Vagina (tissue), 2 donors: ENCODE measurements around the gene RARS2.

Source experiments
- POLR2A ChIP-seq, 2 donors: fragments of 450-650 bp; IDR thresholded peaks; one replicate each; pipeline ENCODE4 v1.6.1; 2017; ENCODE audit warnings: antibody characterized with exemption in 2 of 2, mild to moderate bottlenecking in 2 of 2, moderate library complexity in 2 of 2
- POLR2AphosphoS5 ChIP-seq, 2 donors: sonication (generic); formaldehyde crosslinking; IDR thresholded peaks; one replicate each; pipeline ENCODE4 v1.9.0; 2017; ENCODE audit warnings: antibody characterized with exemption in 2 of 2, mild to moderate bottlenecking in 2 of 2, low read depth in 1 of 2; ENCODE audit not compliant: insufficient read depth in 1 of 2
- TF ChIP-seq, protein P1 (sequence below), 3 experiments: fragments of 450-650 bp in 2 of 3; fragments of 200-600 bp in 1 of 3; sonication (generic) in 1 of 3; IDR thresholded peaks; one replicate each; pipeline ENCODE4 v1.5.1; 2017 to 2019; ENCODE audit warnings: antibody characterized with exemption in 3 of 3, mild to moderate bottlenecking in 2 of 3, moderate library complexity in 2 of 3

DNA sequence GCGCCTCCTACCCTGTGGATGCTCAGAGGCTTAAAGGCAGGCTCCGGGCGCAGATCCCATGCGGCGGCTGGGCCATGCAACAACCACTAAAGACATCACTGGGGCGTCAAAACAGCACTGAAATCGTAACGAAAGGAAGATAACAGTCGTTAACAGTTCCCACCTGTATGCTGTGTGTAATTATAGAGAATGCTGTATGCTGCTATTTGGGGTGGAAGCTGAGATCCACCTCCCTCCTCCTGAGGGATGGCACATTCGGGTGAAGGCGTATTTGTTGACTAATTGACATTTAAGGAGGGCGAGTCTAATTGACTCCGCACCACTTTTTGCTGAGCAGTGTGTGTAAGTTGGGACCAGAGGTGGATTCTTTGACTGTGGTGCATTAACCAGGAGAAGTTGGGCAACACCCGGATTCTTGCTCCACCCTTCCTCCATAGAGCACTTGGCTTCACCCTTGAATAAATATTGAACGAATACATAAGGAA, 116.3 kb downstream of the RARS2 start:
- TF ChIP-seq, protein P1, sequence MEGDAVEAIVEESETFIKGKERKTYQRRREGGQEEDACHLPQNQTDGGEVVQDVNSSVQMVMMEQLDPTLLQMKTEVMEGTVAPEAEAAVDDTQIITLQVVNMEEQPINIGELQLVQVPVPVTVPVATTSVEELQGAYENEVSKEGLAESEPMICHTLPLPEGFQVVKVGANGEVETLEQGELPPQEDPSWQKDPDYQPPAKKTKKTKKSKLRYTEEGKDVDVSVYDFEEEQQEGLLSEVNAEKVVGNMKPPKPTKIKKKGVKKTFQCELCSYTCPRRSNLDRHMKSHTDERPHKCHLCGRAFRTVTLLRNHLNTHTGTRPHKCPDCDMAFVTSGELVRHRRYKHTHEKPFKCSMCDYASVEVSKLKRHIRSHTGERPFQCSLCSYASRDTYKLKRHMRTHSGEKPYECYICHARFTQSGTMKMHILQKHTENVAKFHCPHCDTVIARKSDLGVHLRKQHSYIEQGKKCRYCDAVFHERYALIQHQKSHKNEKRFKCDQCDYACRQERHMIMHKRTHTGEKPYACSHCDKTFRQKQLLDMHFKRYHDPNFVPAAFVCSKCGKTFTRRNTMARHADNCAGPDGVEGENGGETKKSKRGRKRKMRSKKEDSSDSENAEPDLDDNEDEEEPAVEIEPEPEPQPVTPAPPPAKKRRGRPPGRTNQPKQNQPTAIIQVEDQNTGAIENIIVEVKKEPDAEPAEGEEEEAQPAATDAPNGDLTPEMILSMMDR (IDR thresholded peaks at IDR 0.05): no peak
- TF ChIP-seq POLR2A (IDR thresholded peaks at IDR 0.05): no peak
- TF ChIP-seq POLR2AphosphoS5 (IDR thresholded peaks at IDR 0.05; ENCODE audit: insufficient read depth in 1 of 2, low read depth in 1 of 2): no peak
